Measurements from ENCODE around the gene NDUFB1. TPM values are rescaled to one million over a fixed set of nuclear protein-coding genes. Genes with fewer than 3 reads are reported as not detected.

The NDUFB1 gene
- total and polyA plus RNA-seq, 4 donors: 88.7 to 1,009 (median 328) TPM

Other genes with a start within 250 kb of the NDUFB1 start
- gene FBLN5, start 174.0 kb downstream of the NDUFB1 start, total RNA-seq: 100 to 1,000 TPM; 407 to 431 TPM
- 100 to 1,000 TPM; 375 to 735 TPM for gene FBLN5, start 174.0 kb downstream of the NDUFB1 start, polyA plus RNA-seq
- gene TRIP11, start 81.6 kb downstream of the NDUFB1 start, total RNA-seq: 10 to 100 TPM; 63.5 to 75.4 TPM
- gene TRIP11, start 81.6 kb downstream of the NDUFB1 start, polyA plus RNA-seq: 1 to 10 TPM; 8.4 to 8.9 TPM
- gene ATXN3, start 15.1 kb downstream of the NDUFB1 start, total RNA-seq: 10 to 100 TPM; 49.4 to 59.0 TPM
- 10 to 100 TPM; 18.9 to 30.2 TPM for gene ATXN3, start 15.1 kb downstream of the NDUFB1 start, polyA plus RNA-seq
- 10 to 100 TPM; 38.6 to 42.4 TPM for gene CPSF2, start 263 bp upstream of the NDUFB1 start, total RNA-seq
- gene CPSF2, start 263 bp upstream of the NDUFB1 start, polyA plus RNA-seq: 1 to 10 TPM; 5.0 to 6.2 TPM
- 1 to 10 TPM; 1.0 to 2.9 TPM for gene SLC24A4, start 201.5 kb upstream of the NDUFB1 start, total RNA-seq
- under 1 TPM; 0.25 to 0.26 TPM for gene SLC24A4, start 201.5 kb upstream of the NDUFB1 start, polyA plus RNA-seq